Kidney (tissue), 14 donors: Measurements from ENCODE around the gene ADAMTS7. TPM values are rescaled to one million over a fixed set of nuclear protein-coding genes. Genes with fewer than 3 reads are reported as not detected.
A peak's percentile ranks its signal among the peaks of the same experiment; 100 is the strongest.
"Not testable (repeated sequence)": the region's sequence is repeated elsewhere in the genome, so short reads cannot be mapped to it uniquely, and the experiment has no call there.

Source experiments
- DNase-seq, 5 donors: peaks; one replicate each; pipeline ENCODE4 v3.0.0-alpha.2; 2013 to 2020
- FAIRE-seq: peaks from 2 replicates; lab custom pipeline; 2012; peaks lifted over from hg19 to GRCh38; lab: Jason Lieb, UNC
- H3K27ac ChIP-seq, 2 donors: one replicate each; pipeline ENCODE4 v1.7.0; 2013; ENCODE audit warnings: low read depth in 2 of 2, low read length in 2 of 2, inconsistent platforms in 1 of 2
- H3K27me3 ChIP-seq: one replicate; pipeline ENCODE4 v1.7.1; 2013; ENCODE audit warnings: low read length, inconsistent platforms; ENCODE audit not compliant: control insufficient read depth, insufficient read depth
- H3K36me3 ChIP-seq, 3 donors: one replicate each; pipeline versions ENCODE4 v1.7.0 to v1.7.1; 2013; ENCODE audit warnings: low read length in 3 of 3, control low read depth in 1 of 3, inconsistent platforms in 1 of 3; ENCODE audit not compliant: insufficient read depth in 3 of 3, control insufficient read depth in 2 of 3
- H3K4me1 ChIP-seq, 3 donors: one replicate each; pipeline versions ENCODE4 v1.7.0 to v1.7.1; 2013; ENCODE audit warnings: low read length in 3 of 3, inconsistent platforms in 1 of 3, low read depth in 1 of 3; ENCODE audit not compliant: control insufficient read depth in 2 of 3, insufficient read depth in 2 of 3
- H3K4me3 ChIP-seq, 3 donors: one replicate each; pipeline versions ENCODE4 v1.7.0 to v1.8.1; 2013; ENCODE audit warnings: low read length in 3 of 3, control low read depth in 1 of 3, inconsistent platforms in 1 of 3
- H3K9ac ChIP-seq, 3 donors: one replicate each; pipeline versions ENCODE4 v1.7.0 to v1.7.1; 2013; ENCODE audit warnings: low read length in 3 of 3, control low read depth in 1 of 3, inconsistent platforms in 1 of 3
- H3K9me3 ChIP-seq, 3 donors: one replicate each; pipeline versions ENCODE4 v1.7.0 to v1.7.1; 2013; ENCODE audit warnings: low read length in 3 of 3, control low read depth in 1 of 3, inconsistent platforms in 1 of 3; ENCODE audit not compliant: control insufficient read depth in 2 of 3, insufficient read depth in 1 of 3
- intact Hi-C: fragments of 100-400 bp; cut with DNase I; formaldehyde crosslinking; loops from one replicate; pipeline ENCODE4 v1.11.1; 2022
- polyA plus RNA-seq: library from polyadenylated mRNA; stranded (reverse); fragments of 350-450 nt; fragmentation: Illumina TruSeq; extraction: RNeasy Lipid Tissue Mini Kit (QIAGEN cat#74804); gene quantifications from one replicate; pipeline ENCODE4 v1.2.3, GENCODE V29; 2014; ENCODE audit warnings: low read depth, low replicate concordance; ENCODE audit not compliant: insufficient read depth
- total RNA-seq: library from RNA; stranded (reverse); fragmentation: NEBNext Ultra II Directional; extraction: Animal tissue kit (Norgen Biotek cat#: 25700); gene quantifications from one replicate; pipeline ENCODE4 v1.2.1, GENCODE V29; 2021
- TF ChIP-seq, protein P1 (sequence below): IDR thresholded peaks from 3 replicates; pipeline ENCODE4 v1.5.1; 2012; ENCODE audit warnings: mild to moderate bottlenecking, moderate library complexity, borderline replicate concordance; ENCODE audit not compliant: insufficient read depth; ENCODE audit errors: extremely low read depth
- donor health status: control.
- donor health status: control.
- donor health status: control.
- donor health status: control.
- donor health status: control.
- donor health status: DM: yes; HTN: yes; CAD: no.
- donor health status: Normal renal cell carcinoma (clear cell type).

ADAMTS7 gene
- total and polyA plus RNA-seq, 2 donors from 2014 or later = 0.82 to 3.1 TPM

DNA sequence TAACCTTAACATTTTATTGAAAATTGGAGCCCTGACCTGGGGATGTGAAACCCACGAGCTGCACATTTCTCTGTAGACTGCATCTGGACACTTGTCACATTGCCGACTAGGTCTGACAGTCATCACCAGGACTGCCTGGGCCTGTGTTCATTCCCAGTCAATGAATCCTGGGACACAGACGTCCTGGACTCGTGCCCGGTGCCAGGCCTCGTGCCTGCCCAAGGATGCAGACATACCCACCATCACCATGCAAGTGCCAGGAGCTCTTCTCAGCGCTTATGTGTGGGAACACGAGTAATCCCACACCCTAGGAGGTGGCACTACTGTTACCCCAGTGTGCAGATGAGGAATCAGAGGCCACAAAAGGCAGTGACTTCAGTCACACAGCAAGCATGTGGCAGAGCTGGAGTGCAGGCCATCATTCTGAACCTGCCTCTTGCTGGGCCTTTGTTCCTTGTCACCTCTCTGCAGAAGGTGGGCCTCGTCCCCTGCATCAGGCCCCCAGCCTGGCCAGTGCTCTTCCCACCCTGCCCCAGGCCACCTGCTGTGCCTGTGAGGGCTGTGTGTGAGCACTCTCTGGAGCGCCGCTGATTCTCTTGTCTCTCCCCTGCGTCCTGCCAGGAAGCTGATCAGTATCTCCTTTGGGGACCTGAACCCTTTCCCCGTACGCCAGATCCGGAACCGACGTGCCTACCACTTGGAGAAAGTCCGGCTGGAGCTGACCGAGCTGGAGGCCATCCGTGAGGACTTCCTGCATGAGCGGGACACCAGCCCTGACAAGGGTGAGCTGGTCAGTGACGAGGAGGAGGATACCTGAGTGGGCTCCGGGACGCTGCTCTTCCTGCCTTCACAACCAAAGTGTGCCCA, 58.5 kb downstream of the ADAMTS7 start:
- no peak for FAIRE-seq

GRCh38 chr15:78751602-78751979, 59.7 kb downstream of the ADAMTS7 start:
- Histone ChIP-seq H3K27me3 (no peaks in the 10 kb centered on the region), H3K9me3 (no peaks in the 10 kb centered on the region), H3K4me3 (no peak overlapping the region), H3K9ac (no peak overlapping the region), H3K4me1 (peaks cover 0 to 2% (median 0%) of the 10 kb centered on the region in 3 donors), H3K36me3 (no peaks in the 10 kb centered on the region), H3K27ac (no peak overlapping the region)
- intact Hi-C loops = no loop called here
- TF ChIP-seq, protein P1, sequence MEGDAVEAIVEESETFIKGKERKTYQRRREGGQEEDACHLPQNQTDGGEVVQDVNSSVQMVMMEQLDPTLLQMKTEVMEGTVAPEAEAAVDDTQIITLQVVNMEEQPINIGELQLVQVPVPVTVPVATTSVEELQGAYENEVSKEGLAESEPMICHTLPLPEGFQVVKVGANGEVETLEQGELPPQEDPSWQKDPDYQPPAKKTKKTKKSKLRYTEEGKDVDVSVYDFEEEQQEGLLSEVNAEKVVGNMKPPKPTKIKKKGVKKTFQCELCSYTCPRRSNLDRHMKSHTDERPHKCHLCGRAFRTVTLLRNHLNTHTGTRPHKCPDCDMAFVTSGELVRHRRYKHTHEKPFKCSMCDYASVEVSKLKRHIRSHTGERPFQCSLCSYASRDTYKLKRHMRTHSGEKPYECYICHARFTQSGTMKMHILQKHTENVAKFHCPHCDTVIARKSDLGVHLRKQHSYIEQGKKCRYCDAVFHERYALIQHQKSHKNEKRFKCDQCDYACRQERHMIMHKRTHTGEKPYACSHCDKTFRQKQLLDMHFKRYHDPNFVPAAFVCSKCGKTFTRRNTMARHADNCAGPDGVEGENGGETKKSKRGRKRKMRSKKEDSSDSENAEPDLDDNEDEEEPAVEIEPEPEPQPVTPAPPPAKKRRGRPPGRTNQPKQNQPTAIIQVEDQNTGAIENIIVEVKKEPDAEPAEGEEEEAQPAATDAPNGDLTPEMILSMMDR = no peak
- no peak for FAIRE-seq
- DNase-seq = peak in 1 of 5 donors; percentile 64

More for the DNA sequence above, 58.5 kb downstream of the ADAMTS7 start:
- no peaks in the 10 kb centered on the region for H3K9me3 ChIP-seq
- peaks cover 0 to 4% (median 0%) of the 10 kb centered on the region in 3 donors for H3K4me1 ChIP-seq
- TF ChIP-seq, protein P1 = no peak
- no peak overlapping the region for H3K27ac ChIP-seq
- no peaks in the 10 kb centered on the region for H3K36me3 ChIP-seq
- H3K27me3 ChIP-seq = no peaks in the 10 kb centered on the region
- H3K9ac ChIP-seq = no peak overlapping the region
- DNase-seq = peak in 1 of 5 donors; percentile 43
- H3K4me3 ChIP-seq = no peak overlapping the region
- intact Hi-C loops = no loop called here

DNA sequence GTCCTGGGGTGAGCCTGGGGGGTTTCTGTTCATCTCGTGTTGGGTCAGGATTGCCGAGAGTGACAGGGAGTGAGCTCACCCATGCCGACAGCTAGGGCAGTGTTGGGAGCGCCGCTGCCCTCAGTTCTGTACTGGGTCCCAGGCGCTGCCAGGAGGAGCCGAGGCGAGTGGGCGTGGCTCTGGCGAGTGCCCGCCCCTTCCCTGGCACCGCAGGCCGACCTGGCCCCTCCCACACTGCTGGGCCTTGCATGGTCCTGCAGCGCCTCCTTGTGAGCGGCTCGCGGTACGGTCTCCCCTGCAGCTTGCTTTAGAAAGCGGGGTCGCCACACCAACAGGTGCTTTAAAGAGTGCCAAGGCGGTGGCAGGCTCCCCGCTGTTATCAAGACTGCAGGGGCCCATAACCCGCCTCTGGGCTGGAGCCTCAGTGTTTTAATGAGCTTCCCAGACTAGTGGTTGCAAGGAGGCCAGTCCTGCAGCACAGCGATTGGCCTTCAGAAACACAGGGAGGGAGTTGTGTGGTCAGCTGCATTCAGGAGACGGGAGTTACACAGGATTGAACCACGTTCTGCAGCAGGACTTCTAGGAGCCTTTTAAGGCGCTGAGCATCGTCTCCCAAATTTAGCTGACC, 60.2 kb downstream of the ADAMTS7 start:
- H3K4me1 ChIP-seq, H3K9ac ChIP-seq, H3K9me3 ChIP-seq, H3K36me3 ChIP-seq, H3K27me3 ChIP-seq, intact Hi-C loops, FAIRE-seq, H3K27ac ChIP-seq: not testable (repeated sequence)
- TF ChIP-seq, protein P1 = peak; percentile 76
- DNase-seq = peak; percentile 93 to 97 (median 95)
- H3K4me3 ChIP-seq = peak overlapping the region in 1 of 3 donors; percentile 35
